H1 (cell line): ENCODE results near the gene DELE1. TPM values are rescaled to one million over a fixed set of nuclear protein-coding genes. Genes with fewer than 3 reads are reported as not detected.

ENCODE experiments used
- CTCF ChIA-PET: fragments of 300-600 bp; sonication (Branson Sonifier 250); formaldehyde crosslinking; loops from one replicate; lab custom pipeline; 2021; ENCODE audit not compliant: partially characterized antibody; lab: Charles Lee
- POLR2A ChIA-PET: fragments of 300-600 bp; sonication (Branson Sonifier 250); formaldehyde crosslinking; loops from one replicate; lab custom pipeline; 2021; ENCODE audit warnings: inconsistent platforms; ENCODE audit not compliant: partially characterized antibody; lab: Charles Lee
- DNase-seq, 2 experiments: peaks; one replicate each; pipeline versions ENCODE4 v3.0.0 to v3.0.0-alpha.2; 2010 to 2022; ENCODE audit warnings: low spot score in 2 of 2, low read depth in 1 of 2, mixed read lengths in 1 of 2
- FAIRE-seq: peaks from 2 replicates; lab custom pipeline; 2011; peaks lifted over from hg19 to GRCh38; lab: Jason Lieb, UNC
- H2AFZ ChIP-seq: 2 replicates; pipeline ENCODE4 v1.8.1; 2012; ENCODE audit warnings: low read length, inconsistent platforms
- H2AK5ac ChIP-seq: 2 replicates; pipeline ENCODE4 v1.6.1; 2013; ENCODE audit warnings: low read depth, low read length
- H2BK120ac ChIP-seq: replicated peaks from 2 replicates; pipeline ENCODE3; 2013; ENCODE audit warnings: low read depth, low read length, inconsistent platforms
- H2BK12ac ChIP-seq: 2 replicates; pipeline ENCODE4 v1.6.1; 2013; ENCODE audit warnings: low read depth, low read length
- H2BK15ac ChIP-seq: 2 replicates; pipeline ENCODE4 v1.6.1; 2013; ENCODE audit warnings: low read length
- H2BK20ac ChIP-seq: 2 replicates; pipeline ENCODE4 v1.6.1; 2013; ENCODE audit warnings: low read length
- H2BK5ac ChIP-seq: 2 replicates; pipeline ENCODE4 v1.6.1; 2013; ENCODE audit warnings: low read depth, low read length
- H3K14ac ChIP-seq: 2 replicates; pipeline ENCODE4 v1.6.1; 2013; ENCODE audit warnings: inconsistent platforms; ENCODE audit not compliant: insufficient read length
- H3K18ac ChIP-seq: 2 replicates; pipeline ENCODE4 v1.6.1; 2013; ENCODE audit warnings: low read length; ENCODE audit errors: extremely low read depth
- H3K23ac ChIP-seq: 2 replicates; pipeline ENCODE4 v1.6.1; 2013; ENCODE audit warnings: inconsistent platforms; ENCODE audit not compliant: insufficient read length
- H3K23me2 ChIP-seq: 2 replicates; pipeline ENCODE4 v1.6.1; 2013; ENCODE audit warnings: low read depth, low read length
- H3K27ac ChIP-seq: 2 replicates; pipeline ENCODE4 v1.6.1; 2011; ENCODE audit warnings: low read depth, low read length, inconsistent platforms
- H3K27me3 ChIP-seq, 4 experiments: replicated peaks in 1 of 4; 1 replicate in 1 of 4; 2 replicates in 3 of 4; pipeline versions ENCODE4 v1.6.1 to v1.8.1; 2011 to 2013; ENCODE audit warnings: low read length in 3 of 4, mild to moderate bottlenecking in 3 of 4, inconsistent platforms in 2 of 4, mixed read lengths in 2 of 4, moderate library complexity in 1 of 4; ENCODE audit not compliant: control insufficient read depth in 3 of 4, insufficient read depth in 3 of 4; ENCODE audit errors: extremely low read depth in 1 of 4
- H3K36me3 ChIP-seq, 4 experiments: 2 replicates each; pipeline versions ENCODE4 v1.6.1 to v1.8.1; 2011 to 2013; ENCODE audit warnings: mild to moderate bottlenecking in 4 of 4, low read length in 3 of 4, moderate library complexity in 2 of 4, control low read depth in 1 of 4, inconsistent platforms in 1 of 4; ENCODE audit not compliant: insufficient read depth in 4 of 4, control insufficient read depth in 2 of 4
- H3K4ac ChIP-seq: replicated peaks from 2 replicates; pipeline ENCODE3; 2013; ENCODE audit warnings: low read length, low read depth, mixed read lengths, inconsistent platforms; ENCODE audit not compliant: insufficient read length
- H3K4me1 ChIP-seq, 4 experiments: replicated peaks in 1 of 4; 1 replicate in 1 of 4; 2 replicates in 3 of 4; pipeline versions ENCODE4 v1.6.1 to v1.8.1; 2011 to 2013; ENCODE audit warnings: low read length in 3 of 4, inconsistent platforms in 2 of 4, mixed read lengths in 1 of 4; ENCODE audit not compliant: insufficient read depth in 4 of 4, control insufficient read depth in 3 of 4
- H3K4me2 ChIP-seq, 2 experiments: 2 replicates each; pipeline versions ENCODE4 v1.6.1 to v1.8.1; 2011 to 2013; ENCODE audit warnings: low read depth in 2 of 2, low read length in 2 of 2, control low read depth in 1 of 2, inconsistent platforms in 1 of 2, mild to moderate bottlenecking in 1 of 2; ENCODE audit not compliant: insufficient read depth in 1 of 2
- H3K4me3 ChIP-seq, 4 experiments: fragments of 200-600, 300-600 bp in 1 of 4; sonication (generic), shearing (Covaris generic), sonication (Bioruptor Twin) in 1 of 4; 2 replicates each; pipeline versions ENCODE4 v1.5.1 to v1.8.1; 2011 to 2016; ENCODE audit warnings: low read length in 4 of 4, low read depth in 3 of 4, control low read depth in 2 of 4, inconsistent platforms in 2 of 4, mild to moderate bottlenecking in 2 of 4, mixed read lengths in 1 of 4, moderate library complexity in 1 of 4; ENCODE audit not compliant: insufficient read depth in 2 of 4; ENCODE audit errors: extremely low read depth in 1 of 4
- H3K56ac ChIP-seq: replicated peaks from 2 replicates; pipeline ENCODE3; 2013; ENCODE audit warnings: low read depth, mild to moderate bottlenecking, mixed read lengths, low read length, inconsistent platforms; ENCODE audit not compliant: insufficient read length
- H3K79me1 ChIP-seq: 2 replicates; pipeline ENCODE4 v1.6.1; 2013; ENCODE audit warnings: low read depth, low read length, control low read depth
- H3K79me2 ChIP-seq, 2 experiments: 2 replicates each; pipeline versions ENCODE4 v1.6.1 to v1.8.1; 2012 to 2013; ENCODE audit warnings: low read length in 2 of 2, mild to moderate bottlenecking in 2 of 2, inconsistent platforms in 1 of 2; ENCODE audit not compliant: insufficient read depth in 2 of 2, control insufficient read depth in 1 of 2
- H3K9ac ChIP-seq, 4 experiments: replicated peaks in 1 of 4; 1 replicate in 1 of 4; 2 replicates in 3 of 4; pipeline versions ENCODE4 v1.6.1 to v1.8.1; 2011 to 2013; ENCODE audit warnings: low read depth in 3 of 4, low read length in 3 of 4, control low read depth in 2 of 4, mild to moderate bottlenecking in 2 of 4, moderate library complexity in 2 of 4, inconsistent platforms in 1 of 4; ENCODE audit errors: extremely low read depth in 1 of 4
- H3K9me3 ChIP-seq, 2 experiments: 2 replicates each; pipeline versions ENCODE4 v1.6.1 to v1.8.1; 2012 to 2013; ENCODE audit warnings: mild to moderate bottlenecking in 2 of 2, moderate library complexity in 2 of 2, control low read depth in 1 of 2, inconsistent platforms in 1 of 2, low read depth in 1 of 2, low read length in 1 of 2, mixed read lengths in 1 of 2; ENCODE audit not compliant: insufficient read depth in 2 of 2
- H4K20me1 ChIP-seq, 2 experiments: replicated peaks in 1 of 2; 2 replicates each; pipeline versions ENCODE3 to v1.8.1; 2011 to 2013; ENCODE audit warnings: inconsistent platforms in 2 of 2, low read length in 2 of 2, mild to moderate bottlenecking in 1 of 2; ENCODE audit not compliant: insufficient read depth in 2 of 2, control insufficient read depth in 1 of 2
- H4K5ac ChIP-seq: 2 replicates; pipeline ENCODE4 v1.6.1; 2013; ENCODE audit warnings: low read length, low read depth, mixed read lengths, inconsistent platforms; ENCODE audit not compliant: insufficient read length
- H4K8ac ChIP-seq: 2 replicates; pipeline ENCODE4 v1.8.0; 2013; ENCODE audit warnings: mild to moderate bottlenecking, moderate library complexity, low read length, inconsistent platforms; ENCODE audit not compliant: insufficient read depth; ENCODE audit errors: extremely low read depth
- H4K91ac ChIP-seq: replicated peaks from 2 replicates; pipeline ENCODE3; 2013; ENCODE audit warnings: low read length, mixed read lengths, inconsistent platforms; ENCODE audit not compliant: insufficient read length
- ASH2L ChIP-seq: fragments of 200-600, 300-600 bp; sonication (generic); IDR thresholded peaks from one replicate; pipeline ENCODE4 v1.7.1; 2017; ENCODE audit warnings: low read length
- SIX5 ChIP-seq: IDR thresholded peaks from 2 replicates; pipeline ENCODE4 v1.6.1; 2011; ENCODE audit warnings: mild to moderate bottlenecking, low read depth, low read length
- polyA plus RNA-seq, 7 experiments: library from polyadenylated mRNA; depleted of rRNA in 3 of 7; stranded (reverse) in 5 of 7; unstranded in 2 of 7; fragments of >200 nt in 5 of 7; fragments of 200-250 nt in 2 of 7; gene quantifications; 1 replicate in 5 of 7; 2 replicates in 1 of 7; 4 replicates in 1 of 7; pipeline versions ENCODE4 v1.2.1 to v1.2.3, GENCODE V29; 2011 to 2013; ENCODE audit warnings: missing spikeins in 2 of 7, mixed read lengths in 2 of 7
- total RNA-seq: library from RNA; stranded (reverse); fragmentation: NEBNext Ultra II Directional; extraction: Animal tissue kit (Norgen Biotek cat#: 25700); gene quantifications from 2 replicates; pipeline ENCODE4 v1.2.1, GENCODE V29; 2021

The DELE1 gene
- total and polyA plus RNA-seq, 2 of the 8 experiments (the other 6 are each of a cell fraction or from before 2014, with no cell fraction given) = 61.4 to 114 TPM

- H2BK12ac ChIP-seq = no peak overlapping the region
- FAIRE-seq (no peak), DNase-seq (no peak)
- POLR2A ChIA-PET = interaction anchor here (1.2 kb wide), 1 partner anchor 34 kb away, joined by 3 read pairs; no protein-coding TSS in a partner anchor
- H3K14ac ChIP-seq = no peak overlapping the region
- no peak overlapping the region for H4K5ac ChIP-seq
- no peak overlapping the region for H2AFZ ChIP-seq
- H4K91ac ChIP-seq = no peak overlapping the region
- H3K79me2 ChIP-seq = no peaks in the 10 kb centered on the region
- TF ChIP-seq ASH2L (no peak), SIX5 (no peak)
- H4K20me1 ChIP-seq = no peaks in the 10 kb centered on the region
- peaks cover 0 to 42% (median 18%) of the 10 kb centered on the region in 4 experiments; a peak in 6 of 8 replicates for H3K36me3 ChIP-seq
- no peak overlapping the region for H2BK15ac ChIP-seq
- no peak overlapping the region for H3K4ac ChIP-seq
- CTCF ChIA-PET = interaction anchor here (0.6 to 5.0 kb wide), 7 partner anchors 9 to 174 kb away, joined by 3 to 26 read pairs (median 5); partner anchors contain the start of gene RNF14
- no peak overlapping the region for H2AK5ac ChIP-seq
- no peak overlapping the region for H3K4me3 ChIP-seq
- no peak overlapping the region for H2BK5ac ChIP-seq
- no peaks in the 10 kb centered on the region for H3K79me1 ChIP-seq
- no peak overlapping the region for H3K56ac ChIP-seq
- H3K27ac ChIP-seq = no peak overlapping the region
- H3K9me3 ChIP-seq = no peaks in the 10 kb centered on the region
- H4K8ac ChIP-seq = no peak overlapping the region
- H2BK120ac ChIP-seq = no peak overlapping the region
- H3K4me1 ChIP-seq = no peaks in the 10 kb centered on the region
- no peaks in the 10 kb centered on the region for H3K27me3 ChIP-seq
- H3K4me2 ChIP-seq = no peak overlapping the region
- H3K9ac ChIP-seq = no peak overlapping the region
- no peak overlapping the region for H3K18ac ChIP-seq
- no peak overlapping the region for H2BK20ac ChIP-seq
- H3K23me2 ChIP-seq = no peaks in the 10 kb centered on the region
- no peak overlapping the region for H3K23ac ChIP-seq
Measured at GRCh38 chr5:141978389-141978788, 54.7 kb downstream of the DELE1 start.
